Muscle of back (tissue), 11 donors: ENCODE measurements around the gene KLHL40. TPM values are rescaled to one million over a fixed set of nuclear protein-coding genes. Genes with fewer than 3 reads are reported as not detected.
A peak's percentile ranks its signal among the peaks of the same experiment; 100 is the strongest.

Experiments
- DNase-seq, 3 donors: peaks; one replicate each; pipeline versions ENCODE4 v3.0.0 to v3.0.0-alpha.2; 2013
- polyA plus RNA-seq, 10 donors: library from polyadenylated mRNA; unstranded; fragments of 120-200 nt; gene quantifications; one replicate each; pipeline ENCODE4 v1.2.1, GENCODE V29; 2013; ENCODE audit not compliant: insufficient read length in 10 of 10

Gene KLHL40
- polyA plus RNA-seq, 10 donors = 69.8 to 138 (median 122) TPM

DNA sequence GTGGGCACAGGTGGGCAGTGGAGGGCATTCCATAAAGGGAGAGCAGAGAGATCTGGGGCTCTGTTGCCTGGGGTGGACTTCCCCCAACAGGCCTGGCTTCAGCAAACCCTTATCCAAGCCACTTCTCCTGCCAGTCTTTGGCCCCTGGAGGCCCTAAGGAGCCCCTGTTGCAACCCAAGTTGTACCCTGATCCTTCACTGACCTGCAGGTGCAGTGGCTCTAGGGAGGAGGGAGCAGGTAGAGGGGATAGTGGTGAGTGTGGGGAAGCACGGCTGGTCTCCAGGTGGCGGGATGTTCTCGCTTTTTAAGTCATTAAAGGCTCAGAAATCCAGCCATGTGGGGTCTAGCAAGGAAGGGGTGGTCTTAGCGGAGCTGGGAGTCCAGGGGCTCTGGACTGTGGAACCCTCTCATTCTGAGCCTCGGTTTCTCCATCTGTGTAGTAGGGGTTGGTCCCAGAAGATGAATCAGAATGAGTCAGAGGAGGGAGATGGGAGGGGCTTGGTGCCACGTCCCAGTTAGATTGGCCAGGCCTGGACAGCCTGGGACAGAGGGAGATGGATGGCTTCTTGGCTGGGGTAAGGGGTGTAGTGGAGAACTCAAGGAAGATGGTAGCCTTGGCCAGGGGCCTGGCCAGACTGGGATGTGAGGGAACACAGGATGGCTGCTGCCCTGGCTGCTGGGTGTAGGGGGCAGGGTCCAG is 29.2 kb upstream of the KLHL40 start:
- DNase-seq = peak in 1 of 3 donors; percentile 30

DNA sequence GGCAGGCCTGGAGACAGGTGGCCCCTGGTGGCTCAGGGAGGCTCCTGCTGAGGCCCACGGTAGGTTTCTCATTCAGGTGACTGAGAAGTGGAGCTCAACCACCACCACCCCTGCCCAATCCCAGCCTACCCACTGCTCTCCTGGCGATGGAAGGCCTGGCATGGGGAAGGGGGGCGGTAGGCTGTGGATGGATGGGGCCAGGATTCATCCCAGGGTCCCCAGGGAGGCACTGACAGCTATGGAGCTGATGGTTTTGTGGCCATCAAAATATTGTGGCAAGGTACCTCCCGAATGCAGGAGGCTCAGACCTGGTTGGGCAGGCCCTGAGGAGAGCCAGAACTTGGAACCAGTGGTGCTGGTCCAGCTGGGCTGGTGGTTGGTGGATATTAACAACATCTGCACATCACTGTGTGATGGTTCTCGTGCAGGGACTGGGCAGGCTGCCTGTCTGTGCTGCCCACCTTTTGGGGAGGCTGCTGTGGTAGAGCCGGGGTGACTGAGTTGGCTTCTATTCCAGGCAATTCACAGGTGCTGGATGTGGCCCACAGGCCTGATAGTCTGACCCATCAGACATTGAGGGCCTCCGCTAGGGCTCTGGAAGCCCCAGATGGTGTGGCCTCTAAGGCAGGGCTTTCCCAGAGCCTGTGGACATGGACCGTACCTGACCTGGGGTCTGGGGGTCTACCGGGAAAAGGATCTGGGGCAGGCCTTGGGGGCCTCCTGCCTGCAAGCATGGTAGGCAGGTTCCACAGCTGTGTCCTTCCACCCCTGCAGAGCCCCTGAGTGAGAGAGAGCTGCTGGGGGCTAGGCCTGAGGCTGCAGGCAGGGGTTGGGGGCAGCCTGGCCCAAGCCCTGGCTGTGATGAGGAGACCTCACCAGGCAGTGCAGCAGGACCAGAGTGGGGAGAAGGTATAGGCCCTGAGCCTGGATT is 28.4 kb upstream of the KLHL40 start:
- peak in 1 of 3 donors; percentile 11 for DNase-seq

DNA sequence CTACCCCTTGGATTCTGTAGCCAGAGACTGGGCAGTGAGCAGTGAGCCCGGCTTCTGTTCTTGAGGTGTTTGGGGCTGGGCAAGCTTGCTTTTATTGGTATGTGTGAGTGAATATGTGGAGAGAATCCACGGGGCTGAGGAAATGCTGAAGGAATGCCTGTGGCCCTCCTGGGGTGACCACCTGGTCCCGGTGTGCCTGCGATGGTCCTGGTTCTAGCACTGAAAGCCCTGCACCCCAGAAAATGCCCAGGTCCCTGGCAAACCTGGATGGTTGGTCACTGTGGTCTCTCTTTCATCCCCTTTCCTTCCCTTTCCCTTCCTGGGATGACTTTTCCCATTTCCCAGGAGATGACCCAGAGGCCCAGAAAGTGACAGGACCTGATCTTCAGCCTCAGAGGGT is 27.7 kb upstream of the KLHL40 start:
- DNase-seq = no peak

DNA sequence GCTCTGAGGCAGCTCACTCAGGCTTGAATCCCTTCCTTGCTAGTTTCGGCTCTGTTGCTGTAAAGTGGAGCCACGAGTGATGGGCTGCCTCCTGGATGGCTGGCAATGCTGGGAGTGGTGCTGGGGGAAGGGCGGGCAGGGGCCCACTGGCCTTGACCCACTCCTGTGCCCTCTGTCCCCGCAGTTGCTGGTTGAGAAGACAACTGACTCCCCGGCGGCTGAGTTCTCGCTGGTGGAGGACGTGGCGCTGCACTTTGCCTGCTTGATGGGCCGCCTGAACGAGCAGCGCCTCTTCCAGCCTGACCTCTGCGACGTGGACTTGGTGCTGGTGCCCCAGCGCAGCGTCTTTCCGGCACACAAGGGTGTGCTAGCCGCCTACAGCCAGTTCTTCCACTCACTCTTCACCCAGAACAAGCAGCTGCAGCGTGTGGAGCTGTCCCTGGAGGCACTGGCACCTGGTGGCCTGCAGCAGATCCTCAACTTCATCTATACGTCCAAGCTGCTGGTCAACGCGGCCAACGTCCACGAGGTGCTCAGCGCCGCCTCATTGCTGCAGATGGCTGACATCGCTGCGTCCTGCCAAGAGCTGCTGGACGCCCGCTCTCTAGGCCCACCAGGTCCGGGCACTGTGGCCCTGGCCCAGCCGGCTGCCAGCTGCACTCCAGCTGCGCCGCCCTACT is 27.1 kb upstream of the KLHL40 start:
- DNase-seq = peak in 1 of 3 donors; percentile 57

DNA sequence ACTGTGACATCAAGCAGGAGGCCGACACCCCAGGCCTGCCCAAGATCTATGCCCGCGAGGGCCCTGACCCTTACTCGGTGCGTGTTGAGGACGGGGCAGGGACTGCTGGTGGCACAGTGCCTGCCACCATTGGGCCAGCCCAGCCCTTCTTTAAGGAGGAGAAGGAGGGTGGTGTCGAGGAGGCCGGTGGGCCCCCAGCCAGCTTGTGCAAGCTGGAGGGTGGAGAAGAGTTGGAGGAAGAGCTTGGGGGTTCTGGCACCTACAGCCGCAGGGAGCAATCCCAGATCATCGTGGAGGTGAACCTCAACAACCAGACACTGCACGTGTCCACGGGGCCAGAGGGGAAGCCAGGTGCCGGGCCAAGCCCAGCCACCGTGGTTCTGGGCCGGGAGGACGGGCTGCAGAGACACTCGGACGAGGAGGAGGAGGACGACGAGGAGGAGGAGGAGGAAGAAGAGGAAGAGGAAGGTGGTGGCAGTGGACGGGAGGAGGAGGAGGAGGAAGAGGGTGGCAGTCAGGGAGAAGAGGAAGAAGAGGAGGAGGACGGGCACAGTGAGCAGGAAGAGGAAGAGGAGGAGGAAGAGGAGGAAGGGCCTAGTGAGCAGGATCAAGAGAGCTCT is 26.5 kb upstream of the KLHL40 start:
- DNase-seq = peak in 1 of 3 donors; percentile 25

DNA sequence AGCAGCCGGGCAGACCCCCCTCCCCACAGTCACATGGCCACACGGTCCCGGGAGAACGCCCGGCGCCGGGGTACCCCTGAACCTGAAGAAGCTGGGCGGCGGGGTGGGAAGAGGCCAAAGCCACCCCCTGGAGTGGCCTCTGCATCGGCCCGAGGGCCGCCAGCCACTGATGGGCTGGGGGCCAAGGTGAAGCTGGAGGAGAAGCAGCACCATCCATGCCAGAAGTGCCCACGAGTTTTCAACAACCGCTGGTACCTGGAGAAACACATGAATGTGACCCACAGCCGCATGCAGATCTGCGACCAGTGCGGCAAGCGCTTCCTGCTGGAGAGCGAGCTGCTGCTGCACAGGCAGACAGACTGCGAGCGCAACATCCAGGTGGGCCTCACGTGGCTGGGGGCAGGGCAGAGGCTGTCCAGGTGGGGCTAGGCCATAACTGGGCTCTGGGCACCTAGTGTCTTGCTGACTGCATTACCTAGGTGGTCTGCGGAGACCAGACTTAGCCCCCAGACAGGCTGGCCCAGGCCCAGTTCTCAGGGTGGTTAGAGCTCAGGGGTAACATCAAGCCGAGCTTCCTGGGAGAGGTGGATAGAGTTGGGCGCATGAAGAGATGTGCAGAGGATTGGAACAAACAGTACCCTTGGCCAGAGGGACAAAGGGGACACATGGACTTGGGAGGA is 25.7 kb upstream of the KLHL40 start:
- DNase-seq = peak in 1 of 3 donors; percentile 21

DNA sequence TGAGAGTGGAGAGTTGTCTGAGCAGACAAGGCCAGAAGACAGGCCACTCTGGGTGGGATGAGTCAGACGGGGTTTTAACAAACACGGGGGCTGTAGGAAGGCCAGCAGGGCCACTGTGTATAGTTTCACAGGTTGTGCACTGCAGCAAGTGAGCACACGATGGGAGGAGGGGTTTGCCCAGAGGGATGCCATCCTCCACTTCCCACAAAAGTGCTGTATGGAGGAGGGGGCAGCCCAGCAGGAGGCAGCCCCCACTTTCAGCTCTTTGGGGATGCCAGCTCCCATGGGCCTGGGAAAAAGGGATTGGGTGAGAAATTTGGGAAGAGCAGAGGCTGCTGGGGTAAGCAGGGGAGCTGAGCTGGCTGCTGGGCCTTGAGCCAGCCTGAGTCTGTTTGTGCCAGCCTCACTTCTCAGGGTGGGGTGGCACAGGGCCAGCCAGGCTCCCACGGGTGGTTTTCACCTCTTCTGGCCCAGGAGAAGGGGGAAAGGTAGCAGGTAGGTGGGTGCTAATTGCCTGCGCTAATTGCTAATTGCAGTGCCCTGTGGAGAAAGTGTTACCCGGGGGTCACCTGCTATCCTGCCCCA is 25.1 kb upstream of the KLHL40 start:
- DNase-seq = no peak

DNA sequence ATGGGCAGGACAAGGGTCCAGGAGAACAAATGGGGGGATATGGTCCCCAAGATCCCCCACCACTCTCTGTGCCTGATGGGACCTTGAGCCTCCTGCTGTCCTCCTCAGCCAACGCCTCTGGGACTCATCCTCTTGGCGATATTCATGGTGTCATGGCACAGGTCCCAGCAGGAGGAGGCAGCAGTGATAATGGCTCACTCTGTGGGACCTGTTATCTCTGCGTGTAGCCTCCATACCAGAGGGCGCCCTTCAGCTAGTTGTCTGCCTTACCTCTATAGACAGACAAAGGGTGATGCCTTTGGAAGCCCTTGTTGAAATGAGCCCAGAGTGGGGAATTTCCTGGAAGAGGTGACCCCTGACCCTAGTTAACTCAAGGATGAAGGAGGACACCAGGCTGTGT is 24.4 kb upstream of the KLHL40 start:
- DNase-seq = no peak

DNA sequence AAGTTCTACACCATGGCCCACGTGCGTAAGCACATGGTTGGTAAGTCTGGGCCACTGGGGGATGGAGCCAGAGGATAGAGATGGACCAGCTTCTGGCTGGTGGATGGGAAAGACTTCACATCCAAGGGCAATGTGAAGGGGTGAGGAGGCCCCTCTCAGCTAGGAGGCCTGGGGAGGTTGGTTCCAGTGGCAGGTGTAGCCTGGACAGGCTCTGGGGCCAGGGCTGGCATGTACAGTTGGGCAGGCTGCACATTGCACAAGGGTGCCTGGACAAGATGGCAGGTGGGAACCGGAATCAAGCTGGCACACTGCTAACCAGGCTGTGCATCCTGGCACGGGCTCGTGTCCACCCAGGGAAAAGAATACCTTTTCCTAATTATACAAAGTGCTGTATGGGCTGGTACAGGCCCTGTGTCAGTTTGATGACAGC is 23.7 kb upstream of the KLHL40 start:
- DNase-seq = no peak

DNA sequence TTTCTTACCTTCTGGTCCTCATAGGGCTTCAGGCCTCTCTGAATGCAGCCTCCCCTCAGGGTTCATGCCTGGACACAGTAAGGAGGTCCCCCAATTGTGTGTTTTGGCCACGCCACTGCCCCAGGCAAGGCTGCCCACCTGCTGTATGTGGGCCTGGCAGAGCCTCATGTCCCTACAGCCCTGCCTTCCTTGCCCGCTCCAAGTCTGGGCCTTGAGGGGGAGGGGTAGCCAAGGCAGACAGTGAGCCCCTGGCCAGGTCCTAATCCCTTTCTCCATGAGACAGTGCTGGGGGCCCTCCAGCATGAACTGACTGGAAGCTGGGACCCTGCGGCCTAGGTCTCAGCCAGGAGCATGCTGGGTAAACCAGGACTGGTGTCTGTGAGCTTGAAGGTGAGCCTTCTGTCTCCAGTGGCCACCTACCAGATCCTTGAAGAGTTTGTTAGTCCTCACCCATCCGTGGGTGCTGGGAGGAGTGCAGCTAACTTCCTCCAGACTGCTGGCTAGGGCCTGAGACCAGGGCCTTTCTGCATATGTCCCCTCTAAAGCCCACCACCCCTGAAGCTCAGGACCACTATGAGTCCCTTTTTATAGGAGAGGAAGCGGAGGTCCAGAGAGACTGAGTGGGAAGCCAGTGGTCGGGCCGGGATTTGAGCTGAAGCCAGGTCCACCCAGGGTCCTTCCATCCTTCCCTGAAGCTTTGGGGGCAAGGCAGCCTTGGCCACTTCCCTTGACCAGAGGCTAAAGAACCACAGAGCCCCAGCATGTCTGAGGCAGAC is 23.1 kb upstream of the KLHL40 start:
- peak in 1 of 3 donors; percentile 12 for DNase-seq

DNA sequence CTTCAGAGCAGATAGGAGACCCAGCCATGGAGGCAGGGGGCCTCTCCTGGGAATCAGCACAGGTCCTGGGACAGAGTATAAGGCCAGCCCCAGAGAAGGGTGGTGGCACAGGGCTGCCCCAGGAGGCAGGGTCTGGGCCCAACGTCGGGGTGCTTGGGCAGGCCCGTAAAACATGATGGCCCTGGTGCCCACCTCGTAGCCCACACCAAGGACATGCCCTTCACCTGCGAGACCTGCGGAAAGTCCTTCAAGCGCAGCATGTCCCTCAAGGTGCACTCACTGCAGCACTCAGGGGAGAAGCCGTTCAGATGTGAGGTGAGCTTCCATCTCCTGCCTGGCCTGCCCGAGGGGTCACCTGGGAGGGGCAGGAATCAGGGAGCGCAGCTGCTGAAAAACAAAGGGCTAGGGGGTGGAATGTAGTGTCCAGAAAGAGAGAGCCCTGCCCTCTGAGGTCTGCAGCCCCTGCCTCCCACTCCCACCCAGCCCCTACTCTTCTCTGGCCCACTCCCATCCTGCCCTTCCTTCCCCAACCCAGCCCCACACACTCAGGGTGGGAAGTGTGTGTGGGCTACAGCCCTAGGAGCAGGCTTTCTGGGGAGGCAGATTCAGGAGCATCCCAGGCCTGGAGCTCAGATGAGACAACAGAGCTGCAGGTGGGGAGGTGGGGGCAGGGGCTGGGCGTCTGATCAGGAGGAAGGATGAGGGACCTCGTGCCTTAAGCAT is 22.4 kb upstream of the KLHL40 start:
- no peak for DNase-seq

DNA sequence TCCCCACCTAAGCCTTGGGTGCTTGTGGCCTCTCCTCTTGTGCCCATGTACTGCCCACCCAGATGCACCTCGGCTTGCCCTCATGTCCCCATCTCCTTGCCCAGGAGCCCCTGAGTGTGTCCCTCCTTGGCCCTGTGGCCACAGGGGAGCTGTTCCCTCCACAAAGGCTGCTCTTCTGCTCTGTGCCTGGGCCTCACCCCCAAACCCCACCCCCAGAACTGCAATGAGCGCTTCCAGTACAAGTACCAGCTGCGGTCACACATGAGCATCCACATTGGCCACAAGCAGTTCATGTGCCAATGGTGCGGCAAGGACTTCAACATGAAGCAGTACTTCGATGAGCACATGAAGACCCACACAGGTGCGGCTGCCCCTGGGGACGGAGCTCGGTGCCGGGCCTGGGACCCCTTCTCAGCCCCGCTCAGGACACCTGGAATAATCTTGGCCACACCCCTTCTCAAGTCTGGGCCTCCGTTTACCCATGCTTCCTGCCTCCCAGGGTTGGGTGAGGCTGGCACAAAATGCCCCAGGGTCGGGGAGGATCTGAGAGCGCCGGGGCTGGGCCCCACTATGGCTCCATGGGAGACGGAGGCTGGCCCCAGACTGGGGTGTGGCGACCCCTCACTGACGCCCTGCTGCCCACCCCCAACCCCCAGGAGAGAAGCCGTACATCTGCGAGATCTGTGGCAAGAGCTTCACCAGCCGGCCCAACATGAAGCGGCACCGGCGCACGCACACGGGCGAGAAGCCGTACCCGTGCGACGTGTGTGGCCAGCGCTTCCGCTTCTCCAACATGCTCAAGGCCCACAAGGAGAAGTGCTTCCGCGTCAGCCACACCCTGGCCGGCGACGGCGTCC is 21.5 kb upstream of the KLHL40 start:
- DNase-seq = no peak

DNA sequence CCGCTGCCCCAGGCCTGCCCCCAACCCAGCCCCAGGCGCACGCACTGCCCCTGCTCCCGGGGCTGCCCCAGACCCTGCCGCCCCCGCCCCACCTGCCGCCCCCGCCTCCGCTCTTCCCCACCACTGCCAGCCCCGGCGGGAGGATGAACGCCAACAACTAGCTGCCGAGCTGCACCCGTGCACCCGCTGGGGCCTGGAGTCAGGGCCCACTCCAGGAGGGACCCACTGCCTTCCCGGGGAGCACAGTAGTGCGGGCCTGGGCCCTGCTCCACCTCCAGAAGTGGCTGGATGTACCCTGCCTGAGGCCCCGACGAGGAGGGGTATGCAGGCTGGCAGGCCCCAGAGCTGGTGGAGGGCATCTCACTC is 20.9 kb upstream of the KLHL40 start:
- no peak for DNase-seq

DNA sequence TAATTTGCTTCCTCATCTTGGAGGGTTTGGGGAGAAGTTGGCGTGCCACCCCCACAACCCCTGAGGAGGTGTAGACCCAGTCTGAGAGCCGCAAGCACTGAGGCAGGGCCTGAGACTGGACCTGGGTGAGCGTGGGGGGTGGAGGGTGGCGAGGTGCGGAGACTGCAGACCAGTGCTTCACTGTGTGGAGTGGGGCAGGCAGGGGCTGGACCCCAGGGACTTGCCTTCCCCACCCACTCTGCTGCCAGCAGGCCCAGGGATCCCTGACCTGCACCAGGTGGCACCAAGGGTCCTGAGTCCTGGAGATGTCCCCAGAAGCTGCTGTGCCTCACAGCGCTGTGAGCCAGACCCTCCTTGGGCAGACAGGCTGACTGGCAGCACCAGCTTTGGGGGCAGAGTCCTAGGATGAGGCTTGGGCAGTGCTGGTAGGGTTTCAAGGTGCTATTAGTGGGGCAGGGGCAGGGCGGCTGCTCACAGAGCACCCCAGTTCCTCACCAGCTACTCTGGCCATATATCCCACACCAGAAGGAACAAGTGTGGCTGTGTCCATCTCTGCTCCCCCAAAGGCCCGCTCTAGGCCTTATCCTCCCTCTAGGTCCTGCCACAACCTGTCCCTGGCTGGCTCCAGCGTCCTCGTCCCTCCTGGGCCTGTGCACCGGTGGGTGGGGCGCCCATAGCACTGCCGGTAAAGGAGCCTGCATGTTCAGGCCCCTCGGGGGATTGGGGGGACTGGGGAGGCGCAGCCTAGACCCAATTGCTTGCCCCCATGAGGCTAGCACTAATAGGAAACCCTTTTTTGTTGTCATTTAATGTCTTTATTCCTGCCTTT is 20.1 kb upstream of the KLHL40 start:
- DNase-seq = no peak

DNA sequence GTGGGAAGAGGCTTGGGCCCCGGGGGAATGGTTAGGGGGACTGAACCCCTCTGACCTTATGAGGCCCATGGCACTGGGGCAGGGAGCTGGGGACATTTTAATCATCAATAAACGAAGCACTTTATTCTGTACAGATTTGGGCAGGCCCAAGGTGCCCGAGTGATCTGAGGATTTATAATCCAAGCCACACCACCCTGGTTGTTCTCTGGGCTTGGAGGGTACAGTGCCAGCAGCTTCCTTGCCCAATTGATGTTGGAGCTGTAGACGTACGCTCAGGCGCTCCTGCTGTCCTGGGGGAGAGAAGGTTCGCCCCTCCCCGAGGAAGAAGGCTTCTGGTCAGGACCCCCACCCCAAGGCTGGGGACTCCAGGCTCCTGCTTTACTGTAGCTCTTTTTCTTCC is 19.3 kb upstream of the KLHL40 start:
- no peak for DNase-seq

DNA sequence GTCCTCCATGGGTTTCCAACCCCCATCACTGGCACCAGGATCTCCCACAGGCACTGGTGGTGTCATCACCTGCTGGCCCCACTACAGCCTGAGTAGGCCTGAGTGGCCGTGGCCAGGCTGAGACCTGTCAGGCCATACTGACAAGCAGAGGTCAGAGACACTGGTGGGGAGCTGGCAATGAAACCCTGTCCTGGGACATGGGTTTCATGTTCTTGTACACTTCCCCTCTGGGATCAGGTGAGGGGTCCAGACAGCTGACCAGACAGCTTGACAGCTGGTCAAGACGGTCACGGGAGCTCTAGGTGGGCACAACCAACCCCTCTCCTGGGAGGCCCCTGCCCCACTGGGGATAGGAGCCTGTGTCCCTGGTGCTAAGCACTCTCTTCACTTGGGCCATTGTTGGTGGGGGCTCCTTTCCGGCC is 18.7 kb upstream of the KLHL40 start:
- DNase-seq = peak in 1 of 3 donors; percentile 22

DNA sequence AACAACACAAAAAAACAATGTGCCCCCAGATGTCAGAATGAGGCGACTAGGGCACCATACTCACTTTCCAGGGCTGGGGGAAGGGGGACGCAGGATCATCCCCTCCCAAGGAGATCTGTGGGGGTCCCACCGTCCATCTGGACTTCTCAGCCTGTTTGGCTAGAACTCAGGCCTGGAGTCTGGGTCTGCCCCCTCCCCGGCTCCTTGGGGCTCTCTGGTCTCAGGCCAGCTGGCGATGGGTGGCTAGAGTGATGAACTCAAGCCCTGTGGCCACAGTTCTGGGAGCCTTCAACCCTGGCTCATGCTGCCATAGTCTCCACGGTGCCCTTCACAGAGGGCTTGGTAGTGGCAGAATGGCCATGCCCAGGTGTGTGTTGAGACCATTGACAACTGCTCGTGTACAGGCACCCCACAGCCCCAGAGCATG is 18.2 kb upstream of the KLHL40 start:
- peak in 1 of 3 donors; percentile 20 for DNase-seq
